ENCODE measurements around the gene MYL6.
A peak's percentile ranks its signal among the peaks of the same experiment; 100 is the strongest.

Gene MYL6

GRCh38 chr12:56189099-56189917, 31.1 kb downstream of the MYL6 start, which contains the start of gene SMARCC2:
TSS of gene SMARCC2 (minus strand) at chr12:56189483. CDS start at chr12:56189461, 22 bp downstream.
- DNase-seq (ENCODE audit: low read depth, low spot score), result peak; percentile 96

DNA sequence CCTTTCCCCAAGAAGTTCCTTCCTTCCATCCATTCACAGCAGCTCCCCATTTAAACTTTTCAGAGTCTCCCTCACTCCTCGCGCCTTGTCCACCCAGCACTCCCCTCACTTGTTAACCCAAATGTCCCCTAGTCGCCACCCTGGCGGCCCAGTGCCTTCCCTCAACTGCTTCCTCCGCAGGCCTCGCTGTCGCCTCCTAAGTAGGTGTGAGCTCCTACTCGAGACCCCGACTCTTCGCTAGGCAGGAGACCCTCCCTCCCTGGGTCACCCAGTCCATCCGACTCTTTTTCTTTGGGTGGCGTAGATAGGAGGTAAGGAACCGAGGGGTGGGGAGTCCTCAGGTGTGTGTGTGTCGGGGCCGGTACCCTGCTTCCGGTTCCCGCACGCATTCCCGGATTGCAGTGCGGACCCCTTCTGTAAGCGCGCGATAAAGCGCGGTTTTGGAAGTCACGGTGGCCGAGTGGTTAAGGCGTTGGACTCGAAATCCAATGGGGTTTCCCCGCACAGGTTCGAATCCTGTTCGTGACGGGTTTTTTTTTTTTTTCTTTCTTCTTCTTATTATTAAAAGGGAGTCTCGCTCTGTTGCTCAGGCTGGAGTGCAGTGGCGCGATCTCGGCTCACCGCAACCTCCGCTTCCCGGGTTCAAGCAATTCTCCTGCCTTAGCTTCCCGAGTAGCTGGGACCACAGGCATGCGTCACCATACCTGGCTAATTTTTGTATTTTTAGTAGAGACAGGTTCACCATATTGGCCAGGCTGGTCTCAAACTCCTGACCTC, 31.9 kb downstream of the MYL6 start:
- peak; percentile 97 for DNase-seq (ENCODE audit: low read depth, low spot score)

GRCh38 chr12:56190695-56191155, 32.6 kb downstream of the MYL6 start:
- DNase-seq (ENCODE audit: low read depth, low spot score), result no peak

- DNase-seq (ENCODE audit: low read depth, low spot score), result no peak
Observed at GRCh38 chr12:56192582-56192981, 34.4 kb downstream of the MYL6 start.

GRCh38 chr12:56193025-56193578, 34.9 kb downstream of the MYL6 start:
- DNase-seq (ENCODE audit: low read depth, low spot score), result peak; percentile 53

GRCh38 chr12:56196818-56197550, 38.8 kb downstream of the MYL6 start:
- peak; percentile 43 for DNase-seq (ENCODE audit: low read depth, low spot score)

DNA sequence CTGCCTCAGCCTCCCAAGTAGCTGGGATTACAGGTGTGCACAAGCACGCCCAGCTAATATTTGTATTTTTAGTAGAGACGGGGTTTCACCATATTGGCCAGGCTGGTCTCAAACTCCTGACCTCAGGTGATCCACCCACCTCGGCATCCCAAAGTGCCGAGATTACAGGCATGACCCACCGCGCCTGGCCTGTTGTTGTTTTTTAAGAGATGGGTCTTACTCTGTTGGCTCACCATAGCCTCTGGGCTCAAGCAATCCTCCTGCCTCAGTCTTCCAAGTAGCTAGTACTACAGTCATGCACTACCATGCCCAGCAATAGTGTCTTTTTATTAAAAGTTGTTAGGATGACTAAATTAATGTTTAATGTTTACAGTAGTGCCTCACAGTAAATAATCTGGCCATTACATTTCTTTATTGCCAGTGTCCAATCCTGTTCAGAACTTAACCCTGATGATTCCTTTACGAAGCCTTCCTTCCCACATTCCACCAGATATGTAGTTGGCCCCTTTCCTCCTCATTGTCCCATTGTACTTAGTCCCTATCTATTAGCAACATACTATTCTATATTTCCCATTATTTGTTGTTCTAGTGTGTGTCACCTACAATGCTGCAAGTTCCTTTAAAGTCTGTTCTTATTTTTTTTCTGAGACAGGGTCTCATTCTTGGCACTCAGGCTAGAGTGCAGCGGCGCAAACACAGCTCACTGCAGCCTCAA, 39.9 kb downstream of the MYL6 start:
- no peak for DNase-seq (ENCODE audit: low read depth, low spot score)

GRCh38 chr12:56198836-56199235, 40.7 kb downstream of the MYL6 start:
- DNase-seq (ENCODE audit: low read depth, low spot score), result no peak

GRCh38 chr12:56202366-56202765, 44.2 kb downstream of the MYL6 start:
- DNase-seq (ENCODE audit: low read depth, low spot score), result no peak

- DNase-seq (ENCODE audit: low read depth, low spot score), result no peak
Observed at GRCh38 chr12:56202838-56203237, 44.7 kb downstream of the MYL6 start.

- DNase-seq (ENCODE audit: low read depth, low spot score), result no peak
Observed at GRCh38 chr12:56204275-56204674, 46.1 kb downstream of the MYL6 start.

- no peak for DNase-seq (ENCODE audit: low read depth, low spot score)
Observed at GRCh38 chr12:56205445-56205844, 47.3 kb downstream of the MYL6 start.

- DNase-seq (ENCODE audit: low read depth, low spot score), result peak; percentile 83
Observed at GRCh38 chr12:56206452-56207166, 48.5 kb downstream of the MYL6 start.

DNA sequence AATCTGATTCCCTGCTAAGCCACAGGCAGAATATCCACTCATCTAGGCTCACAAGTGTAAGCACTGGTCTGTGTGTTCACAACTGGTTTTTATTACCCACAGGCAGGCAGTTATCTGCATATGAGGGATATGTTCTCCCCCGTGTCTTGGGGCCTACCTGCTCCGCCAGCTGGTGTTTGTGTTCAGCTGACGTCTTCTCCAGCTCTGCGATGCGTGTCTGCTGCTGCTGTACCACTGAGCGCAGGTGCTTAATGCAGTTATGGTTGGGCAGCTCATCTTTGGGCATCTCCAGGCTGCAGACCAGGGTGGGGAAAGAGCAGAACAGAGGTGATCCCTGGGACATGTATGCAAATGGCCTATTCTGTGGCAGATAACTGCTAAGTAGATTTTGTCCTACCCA, 49.8 kb downstream of the MYL6 start:
- no peak for DNase-seq (ENCODE audit: low read depth, low spot score)

All from ELF-1 (cell line).